ENCODE data around the gene ELMO3.
A peak's percentile ranks its signal among the peaks of the same experiment; 100 is the strongest.

The ELMO3 gene

GRCh38 chr16:67163999-67164558, 34.9 kb upstream of the ELMO3 start:
- DNase-seq = no peak

- no peak for DNase-seq
Measured at GRCh38 chr16:67164599-67165061, 34.3 kb upstream of the ELMO3 start, which contains the start of gene HSF4. HSF4 (plus strand) TSS chr16:67164745; CDS start chr16:67164812, 67 bp downstream.

- no peak for DNase-seq
Measured at GRCh38 chr16:67165121-67166078, 33.5 kb upstream of the ELMO3 start.

GRCh38 chr16:67166110-67166547, 32.8 kb upstream of the ELMO3 start:
- DNase-seq = no peak

- no peak for DNase-seq
Measured at GRCh38 chr16:67166598-67167168, 32.2 kb upstream of the ELMO3 start.

- DNase-seq = no peak
Measured at GRCh38 chr16:67167588-67167987, 31.3 kb upstream of the ELMO3 start.

- no peak for DNase-seq
Measured at GRCh38 chr16:67169011-67169451, 29.9 kb upstream of the ELMO3 start.

GRCh38 chr16:67169642-67170167, 29.2 kb upstream of the ELMO3 start:
- peak; percentile 67 for DNase-seq

- DNase-seq = peak; percentile 35
Measured at GRCh38 chr16:67170168-67170948, 28.6 kb upstream of the ELMO3 start, which contains the start of gene NOL3. NOL3 (plus strand) TSS chr16:67170538.

GRCh38 chr16:67170949-67171649, 27.8 kb upstream of the ELMO3 start:
- no peak for DNase-seq

- DNase-seq = no peak
Measured at GRCh38 chr16:67173323-67173722, 25.6 kb upstream of the ELMO3 start.

GRCh38 chr16:67173808-67174705, 24.9 kb upstream of the ELMO3 start:
- peak; percentile 76 for DNase-seq

- no peak for DNase-seq
Measured at GRCh38 chr16:67174706-67175231, 24.2 kb upstream of the ELMO3 start.

GRCh38 chr16:67176662-67177061, 22.3 kb upstream of the ELMO3 start:
- DNase-seq = no peak

GRCh38 chr16:67177743-67178699, 20.9 kb upstream of the ELMO3 start:
- DNase-seq = peak; percentile 77

GRCh38 chr16:67179421-67180080, 19.4 kb upstream of the ELMO3 start:
- no peak for DNase-seq

GRCh38 chr16:67180166-67180565, 18.8 kb upstream of the ELMO3 start:
- no peak for DNase-seq

GRCh38 chr16:67181346-67181745, 17.6 kb upstream of the ELMO3 start:
- DNase-seq = no peak

- DNase-seq = no peak
Measured at GRCh38 chr16:67182288-67182687, 16.6 kb upstream of the ELMO3 start.
